Neuronal stem cell (in vitro differentiated cells): ENCODE data around the gene COX4I1.

Source experiments
- DNase-seq: peaks from one replicate; pipeline ENCODE4 v3.0.0-alpha.2; 2013; ENCODE audit warnings: low spot score
- H2AFZ ChIP-seq: one replicate; pipeline ENCODE4 v1.6.1; 2013; ENCODE audit warnings: mild to moderate bottlenecking, low read length, inconsistent platforms
- H2AK5ac ChIP-seq: 2 replicates; pipeline ENCODE4 v1.6.1; 2013; ENCODE audit warnings: low read depth, mild to moderate bottlenecking, inconsistent platforms, low read length, moderate library complexity, mixed read lengths
- H2BK120ac ChIP-seq: 2 replicates; pipeline ENCODE4 v1.6.1; 2013; ENCODE audit warnings: low read depth, mild to moderate bottlenecking, inconsistent platforms, low read length, moderate library complexity, mixed read lengths
- H2BK12ac ChIP-seq: one replicate; pipeline ENCODE4 v1.6.1; 2013; ENCODE audit warnings: low read length, inconsistent platforms
- H2BK15ac ChIP-seq: 2 replicates; pipeline ENCODE4 v1.6.1; 2013; ENCODE audit warnings: mild to moderate bottlenecking, low read length, inconsistent platforms, mixed read lengths
- H2BK5ac ChIP-seq: one replicate; pipeline ENCODE4 v1.6.1; 2013; ENCODE audit warnings: inconsistent platforms, mild to moderate bottlenecking, low read length, moderate library complexity
- H3K14ac ChIP-seq: one replicate; pipeline ENCODE4 v1.6.1; 2013; ENCODE audit warnings: low read length, inconsistent platforms
- H3K18ac ChIP-seq: 2 replicates; pipeline ENCODE4 v1.6.1; 2013; ENCODE audit warnings: low read length, inconsistent platforms
- H3K23ac ChIP-seq: 2 replicates; pipeline ENCODE4 v1.6.1; 2013; ENCODE audit warnings: low read depth, mild to moderate bottlenecking, mixed read lengths, low read length, inconsistent platforms; ENCODE audit not compliant: poor library complexity
- H3K27ac ChIP-seq: replicated peaks from 3 replicates; pipeline ENCODE4 v1.5.1; 2013; ENCODE audit warnings: low read length, inconsistent platforms
- H3K27me3 ChIP-seq, 3 experiments: 2 replicates each; pipeline ENCODE4 v1.6.1; 2013; ENCODE audit warnings: low read length in 3 of 3, mild to moderate bottlenecking in 2 of 3, inconsistent platforms in 1 of 3, low read depth in 1 of 3, mixed read lengths in 1 of 3, moderate library complexity in 1 of 3; ENCODE audit not compliant: control insufficient read depth in 3 of 3, insufficient read depth in 3 of 3
- H3K36me3 ChIP-seq, 2 donors: replicated peaks in 1 of 2; 2 replicates each; pipeline ENCODE4 v1.6.1; 2013; ENCODE audit warnings: low read length in 2 of 2; ENCODE audit not compliant: control insufficient read depth in 2 of 2, insufficient read depth in 2 of 2
- H3K4ac ChIP-seq: 2 replicates; pipeline ENCODE4 v1.6.1; 2013; ENCODE audit warnings: inconsistent platforms, mild to moderate bottlenecking, low read length, moderate library complexity
- H3K4me1 ChIP-seq, 2 donors: 1 replicate in 1 of 2; 2 replicates in 1 of 2; pipeline ENCODE4 v1.6.1; 2013; ENCODE audit warnings: low read length in 2 of 2, low read depth in 1 of 2; ENCODE audit not compliant: control insufficient read depth in 2 of 2, insufficient read depth in 1 of 2
- H3K4me2 ChIP-seq: one replicate; pipeline ENCODE4 v1.6.1; 2013; ENCODE audit warnings: mild to moderate bottlenecking, low read length, inconsistent platforms; ENCODE audit not compliant: insufficient read depth, poor library complexity, severe bottlenecking
- H3K4me3 ChIP-seq, 2 donors: 2 replicates each; pipeline ENCODE4 v1.5.1; 2013; ENCODE audit warnings: low read length in 2 of 2, mild to moderate bottlenecking in 2 of 2, inconsistent platforms in 1 of 2, moderate library complexity in 1 of 2
- H3K79me1 ChIP-seq: one replicate; pipeline ENCODE4 v1.6.1; 2013; ENCODE audit warnings: low read depth, mild to moderate bottlenecking, inconsistent platforms, low read length, moderate library complexity
- H3K9ac ChIP-seq: one replicate; pipeline ENCODE4 v1.6.1; 2013; ENCODE audit warnings: mild to moderate bottlenecking, low read depth, low read length, inconsistent platforms; ENCODE audit not compliant: poor library complexity
- H3K9me3 ChIP-seq, 2 donors: replicated peaks in 1 of 2; 2 replicates each; pipeline versions ENCODE3 to v1.6.1; 2013; ENCODE audit warnings: low read length in 2 of 2, mild to moderate bottlenecking in 2 of 2, inconsistent platforms in 1 of 2, low read depth in 1 of 2, mixed read lengths in 1 of 2, moderate library complexity in 1 of 2; ENCODE audit not compliant: control insufficient read depth in 2 of 2, insufficient read depth in 1 of 2
- H4K8ac ChIP-seq: one replicate; pipeline ENCODE4 v1.6.1; 2013; ENCODE audit warnings: low read depth, mild to moderate bottlenecking, inconsistent platforms, low read length, moderate library complexity
- H4K91ac ChIP-seq: one replicate; pipeline ENCODE4 v1.6.1; 2013; ENCODE audit warnings: low read length, low read depth, mild to moderate bottlenecking, inconsistent platforms; ENCODE audit not compliant: poor library complexity
- WGBS, 2 donors: extraction: QIAGEN DNeasy Blood & Tissue Kit; methylation state at CpG; one replicate each; pipeline ENCODE4 v1.1.7; 2013; ENCODE audit warnings: missing lambda C conversion rate in 2 of 2, mixed read lengths in 1 of 2; ENCODE audit not compliant: insufficient read length in 2 of 2, insufficient replicate concordance in 1 of 2; ENCODE audit errors: extremely low coverage in 2 of 2; 5-methylcytosine and 5-hydroxymethylcytosine counted together

Gene COX4I1

DNA sequence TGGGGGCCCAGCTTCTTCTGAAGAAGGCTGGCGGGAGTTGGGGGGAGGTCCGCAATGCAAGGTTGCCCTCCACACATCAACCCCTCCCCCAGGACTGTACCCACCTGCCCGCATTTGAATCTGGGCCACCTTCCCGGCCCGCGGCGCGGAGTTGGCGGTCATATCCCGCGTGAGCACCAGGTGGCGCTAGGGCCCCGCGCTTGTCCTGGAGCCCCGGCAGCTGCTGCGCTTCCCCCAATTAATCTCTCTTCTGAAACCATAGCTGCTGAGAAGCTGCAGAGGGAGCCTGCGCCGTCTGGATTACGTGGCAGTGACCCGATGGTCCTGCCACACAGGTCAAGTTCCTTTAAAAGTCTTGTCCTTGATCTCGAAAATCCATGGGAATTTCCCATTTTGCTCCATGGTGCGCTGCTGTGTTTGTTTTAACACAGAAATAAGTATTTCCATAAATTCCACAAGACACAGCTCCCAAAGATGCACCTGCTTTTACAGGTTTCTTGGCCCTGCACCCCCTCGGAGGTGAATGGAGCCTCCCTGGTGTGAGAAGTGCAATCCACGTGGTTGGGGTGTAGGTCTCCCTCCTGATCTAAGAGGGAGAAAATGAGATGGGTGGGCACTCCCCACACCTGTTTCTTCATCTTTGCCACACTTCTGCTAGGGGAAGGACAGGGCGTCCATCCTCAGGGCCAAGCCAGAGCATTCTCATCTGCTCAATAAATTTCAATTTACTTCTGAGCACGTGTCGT, 22.1 kb downstream of the COX4I1 start:
- H2BK15ac ChIP-seq, result no peak overlapping the region
- no peak overlapping the region for H2AFZ ChIP-seq
- H3K23ac ChIP-seq, result no peak overlapping the region
- no peak overlapping the region for H2BK12ac ChIP-seq
- no peak overlapping the region for H2BK5ac ChIP-seq
- no peak overlapping the region for H3K4me2 ChIP-seq
- H3K27ac ChIP-seq, result no peak overlapping the region
- H2BK120ac ChIP-seq, result no peak overlapping the region
- H3K4ac ChIP-seq, result no peak overlapping the region
- no peaks in the 10 kb centered on the region for H3K36me3 ChIP-seq
- WGBS, 2 donors, result no CpG with 5 or more reads among the region's 27 CpGs
- H3K9me3 ChIP-seq, result peaks cover 0 to 2% of the 10 kb centered on the region in 2 donors
- no peak overlapping the region for H3K18ac ChIP-seq
- peak; percentile 70 for DNase-seq
- H3K79me1 ChIP-seq, result no peaks in the 10 kb centered on the region
- no peak overlapping the region for H3K4me3 ChIP-seq
- no peak overlapping the region for H3K9ac ChIP-seq
- peaks cover 0 to 13% (median 13%) of the 10 kb centered on the region in 3 experiments for H3K27me3 ChIP-seq
- H4K91ac ChIP-seq, result no peak overlapping the region
- H4K8ac ChIP-seq, result no peak overlapping the region
- H2AK5ac ChIP-seq, result no peak overlapping the region
- H3K14ac ChIP-seq, result no peak overlapping the region
- H3K4me1 ChIP-seq, result no peaks in the 10 kb centered on the region

DNA sequence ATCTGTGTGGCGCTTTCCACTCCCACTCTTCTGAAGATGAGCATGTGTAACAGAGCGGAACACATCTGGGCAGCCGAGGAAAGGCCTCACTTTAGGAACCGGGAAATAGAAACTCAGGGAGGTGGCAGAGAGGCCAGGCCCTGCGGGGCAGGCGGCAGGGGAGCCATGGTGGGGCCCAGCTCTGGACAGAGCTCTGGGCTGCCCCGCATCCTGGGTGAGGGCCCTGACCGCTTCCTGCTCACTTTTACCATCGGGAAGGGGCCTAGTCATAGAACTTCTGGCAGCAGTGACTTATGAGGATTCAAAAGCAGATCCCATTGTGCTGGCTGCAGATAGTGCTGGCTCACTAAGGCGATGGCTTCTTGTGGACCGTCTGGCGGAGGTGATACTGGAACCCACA, 22.6 kb downstream of the COX4I1 start:
- Histone ChIP-seq H2AFZ (no peak overlapping the region), H2BK120ac (no peak overlapping the region), H3K79me1 (peaks cover 2% of the 10 kb centered on the region), H2BK12ac (no peak overlapping the region), H3K4ac (no peak overlapping the region), H3K9ac (no peak overlapping the region), H2AK5ac (peak overlapping the region; percentile 19), H4K8ac (no peak overlapping the region), H2BK15ac (no peak overlapping the region), H3K9me3 (peaks cover 0 to 5% of the 10 kb centered on the region in 2 donors), H2BK5ac (peak overlapping the region; percentile 19), H4K91ac (no peak overlapping the region), H3K4me3 (no peak overlapping the region), H3K36me3 (no peaks in the 10 kb centered on the region), H3K18ac (no peak overlapping the region), H3K27ac (no peak overlapping the region), H3K14ac (no peak overlapping the region), H3K27me3 (peaks cover 0 to 17% (median 15%) of the 10 kb centered on the region in 3 experiments), H3K4me2 (no peak overlapping the region), H3K23ac (no peak overlapping the region), H3K4me1 (peaks cover 0 to 3% of the 10 kb centered on the region in 2 donors)
- WGBS, 2 donors, result no CpG with 5 or more reads among the region's 12 CpGs
- no peak for DNase-seq

DNA sequence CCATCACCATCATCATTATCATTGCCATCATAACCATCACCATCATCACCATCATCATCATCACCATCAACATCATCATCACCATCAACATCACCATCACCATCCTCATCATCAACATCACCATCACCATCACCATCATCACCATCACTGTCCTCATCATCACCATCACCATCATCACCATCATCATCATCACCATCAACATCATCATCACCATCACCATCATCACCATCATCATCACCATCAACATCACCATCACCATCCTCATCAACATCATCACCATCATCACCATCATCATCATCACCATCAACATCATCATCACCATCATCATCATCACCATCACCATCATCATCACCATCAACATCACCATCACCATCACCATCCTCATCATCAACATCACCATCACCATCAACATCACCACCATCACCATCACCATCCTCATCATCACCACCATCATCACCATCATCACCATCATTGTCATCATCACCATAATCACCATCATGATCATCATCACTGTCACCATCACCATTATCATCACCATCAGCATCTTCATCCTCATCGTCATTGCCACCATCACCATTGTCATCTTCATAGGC, 23.9 kb downstream of the COX4I1 start:
- H4K8ac ChIP-seq, result no peak overlapping the region
- no peak overlapping the region for H3K23ac ChIP-seq
- peaks cover 0 to 5% of the 10 kb centered on the region in 2 donors for H3K9me3 ChIP-seq
- H2AFZ ChIP-seq, result no peak overlapping the region
- no peak overlapping the region for H2BK12ac ChIP-seq
- no peak overlapping the region for H3K18ac ChIP-seq
- no peak overlapping the region for H2BK120ac ChIP-seq
- H3K36me3 ChIP-seq, result no peaks in the 10 kb centered on the region
- no peak overlapping the region for H3K4me3 ChIP-seq
- no peak overlapping the region for H2BK15ac ChIP-seq
- H3K27me3 ChIP-seq, result peaks cover 0 to 17% (median 15%) of the 10 kb centered on the region in 3 experiments
- H3K27ac ChIP-seq, result no peak overlapping the region
- H3K79me1 ChIP-seq, result peaks cover 2% of the 10 kb centered on the region
- H3K4ac ChIP-seq, result no peak overlapping the region
- no peak for DNase-seq
- peaks cover 0 to 3% of the 10 kb centered on the region in 2 donors for H3K4me1 ChIP-seq
- H3K9ac ChIP-seq, result no peak overlapping the region
- H2BK5ac ChIP-seq, result no peak overlapping the region
- no peak overlapping the region for H3K14ac ChIP-seq
- H4K91ac ChIP-seq, result no peak overlapping the region
- H2AK5ac ChIP-seq, result no peak overlapping the region
- no peak overlapping the region for H3K4me2 ChIP-seq
- WGBS, 2 donors, result no CpG with 5 or more reads among the region's 1 CpG
